ENCODE measurements around the gene NAPSA. TPM values are rescaled to one million over a fixed set of nuclear protein-coding genes. Genes with fewer than 3 reads are reported as not detected.

NAPSA gene
- total and polyA plus RNA-seq, 7 donors, result 0.55 to 2.4 (median 0.95) TPM; not detected in 2

- H3K4me3 ChIP-seq, result peak overlapping the region; percentile 5 to 46 (median 40)
- peaks cover 30 to 62% (median 56%) of the 10 kb centered on the region in 3 donors for H3K27me3 ChIP-seq
- H3K9me3 ChIP-seq, result no peaks in the 10 kb centered on the region
- peak overlapping the region; percentile 30 to 69 (median 54) for H3K27ac ChIP-seq
- TF ChIP-seq POLR2AphosphoS5 (IDR thresholded peaks at IDR 0.05), result peak; percentile 41 to 81 (median 62)
- no peak for TF ChIP-seq EP300 (IDR thresholded peaks at IDR 0.05)
- peak in 1 of 2 donors; percentile 13 for TF ChIP-seq POLR2A (IDR thresholded peaks at IDR 0.05)
- DNase-seq, result peak; percentile 74
- 13 to 14% methylated on average over 54 of the region's 54 CpGs for WGBS, 2 donors
- peaks cover 0 to 37% (median 32%) of the 10 kb centered on the region in 4 donors for H3K4me1 ChIP-seq
- intact Hi-C loops (cut with DNase I), result no loop called here
- no peaks in the 10 kb centered on the region for H3K36me3 ChIP-seq
Measured at GRCh38 chr19:50333737-50334617, 31.5 kb downstream of the NAPSA start.

DNA sequence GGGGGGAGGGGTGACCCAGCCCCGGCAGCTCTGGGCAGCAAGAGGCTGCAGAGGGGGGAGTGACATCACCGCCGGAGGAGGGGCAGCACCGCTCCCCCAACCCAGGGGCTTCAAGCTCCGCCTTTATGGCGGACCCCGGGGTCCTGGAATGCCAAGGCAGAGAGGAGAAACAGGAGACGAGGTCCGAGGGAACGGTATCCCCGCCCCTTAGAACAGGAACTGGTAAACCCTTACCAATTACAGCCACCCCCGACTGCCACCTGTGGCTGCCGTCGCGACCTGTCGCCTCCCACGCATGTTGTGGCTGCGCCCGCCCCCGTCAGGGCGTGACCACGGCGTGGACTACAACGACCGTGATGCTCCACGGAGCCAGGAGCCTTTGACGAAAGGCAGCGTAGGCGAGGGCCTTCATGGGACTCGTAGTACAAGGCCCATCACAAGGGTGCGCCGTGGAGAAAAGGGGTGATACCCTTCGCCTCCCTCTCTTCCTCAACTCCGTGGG lies 32.2 kb downstream of the NAPSA start:
- intact Hi-C loops (cut with DNase I), result no loop called here
- H3K27me3 ChIP-seq, result peaks cover 33 to 66% (median 60%) of the 10 kb centered on the region in 3 donors
- WGBS, 2 donors, result 1% methylated on average over 34 of the region's 34 CpGs
- H3K4me1 ChIP-seq, result peaks cover 0 to 37% (median 34%) of the 10 kb centered on the region in 4 donors
- peak overlapping the region; percentile 30 to 69 (median 54) for H3K27ac ChIP-seq
- TF ChIP-seq EP300 (IDR thresholded peaks at IDR 0.05) (no peak), POLR2AphosphoS5 (IDR thresholded peaks at IDR 0.05) (no peak), POLR2A (IDR thresholded peaks at IDR 0.05) (no peak)
- TF ChIP-seq, protein P1, sequence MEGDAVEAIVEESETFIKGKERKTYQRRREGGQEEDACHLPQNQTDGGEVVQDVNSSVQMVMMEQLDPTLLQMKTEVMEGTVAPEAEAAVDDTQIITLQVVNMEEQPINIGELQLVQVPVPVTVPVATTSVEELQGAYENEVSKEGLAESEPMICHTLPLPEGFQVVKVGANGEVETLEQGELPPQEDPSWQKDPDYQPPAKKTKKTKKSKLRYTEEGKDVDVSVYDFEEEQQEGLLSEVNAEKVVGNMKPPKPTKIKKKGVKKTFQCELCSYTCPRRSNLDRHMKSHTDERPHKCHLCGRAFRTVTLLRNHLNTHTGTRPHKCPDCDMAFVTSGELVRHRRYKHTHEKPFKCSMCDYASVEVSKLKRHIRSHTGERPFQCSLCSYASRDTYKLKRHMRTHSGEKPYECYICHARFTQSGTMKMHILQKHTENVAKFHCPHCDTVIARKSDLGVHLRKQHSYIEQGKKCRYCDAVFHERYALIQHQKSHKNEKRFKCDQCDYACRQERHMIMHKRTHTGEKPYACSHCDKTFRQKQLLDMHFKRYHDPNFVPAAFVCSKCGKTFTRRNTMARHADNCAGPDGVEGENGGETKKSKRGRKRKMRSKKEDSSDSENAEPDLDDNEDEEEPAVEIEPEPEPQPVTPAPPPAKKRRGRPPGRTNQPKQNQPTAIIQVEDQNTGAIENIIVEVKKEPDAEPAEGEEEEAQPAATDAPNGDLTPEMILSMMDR (IDR thresholded peaks at IDR 0.05), result no peak
- no peaks in the 10 kb centered on the region for H3K9me3 ChIP-seq
- peak; percentile 91 for DNase-seq
- peak overlapping the region; percentile 5 to 46 (median 40) for H3K4me3 ChIP-seq
- no peaks in the 10 kb centered on the region for H3K36me3 ChIP-seq

DNA sequence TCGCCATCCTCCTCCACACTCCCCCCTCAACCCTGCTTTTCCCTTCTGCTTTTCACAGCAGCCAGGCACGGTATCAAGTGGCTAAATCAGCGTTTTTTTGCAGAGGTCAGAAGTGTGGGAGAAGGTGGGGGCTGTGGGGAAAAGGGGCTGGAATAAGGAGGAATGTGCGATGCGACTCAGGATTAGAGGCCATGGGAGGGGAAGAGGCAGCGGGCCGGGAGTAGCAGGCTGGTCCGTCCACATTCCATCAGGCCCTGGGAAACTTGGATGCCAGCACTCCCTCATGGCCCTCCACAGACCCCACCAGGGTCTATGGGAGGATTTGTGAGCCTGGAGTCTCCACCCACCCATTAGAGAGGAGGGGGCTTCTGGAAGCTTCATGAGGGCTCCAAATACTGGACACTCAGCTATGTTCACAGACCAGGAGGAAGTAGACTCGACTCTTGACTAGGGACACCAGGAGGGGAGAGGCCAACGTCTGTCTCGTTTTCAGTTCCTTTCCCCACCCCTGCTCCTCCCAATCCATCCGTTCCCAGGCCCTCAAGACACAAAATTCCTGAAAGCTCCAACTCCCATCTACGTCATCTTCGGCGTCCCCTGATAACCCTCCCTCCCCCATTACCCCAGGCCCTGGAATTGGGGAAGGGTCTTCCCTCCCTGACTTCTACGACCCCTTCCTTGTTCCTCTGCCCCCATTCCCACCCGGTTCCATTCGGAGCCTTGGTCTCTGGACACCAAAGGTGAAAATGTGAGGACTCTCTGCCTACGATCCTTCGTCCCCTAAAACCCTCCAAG lies 33.0 kb downstream of the NAPSA start:
- DNase-seq, result no peak
- TF ChIP-seq EP300 (IDR thresholded peaks at IDR 0.05), result no peak
- TF ChIP-seq, protein P1 (IDR thresholded peaks at IDR 0.05), result no peak
- Histone ChIP-seq H3K9me3 (no peaks in the 10 kb centered on the region), H3K4me1 (peaks cover 0 to 37% (median 34%) of the 10 kb centered on the region in 4 donors), H3K36me3 (no peaks in the 10 kb centered on the region), H3K27me3 (peaks cover 40 to 74% (median 68%) of the 10 kb centered on the region in 3 donors), H3K4me3 (peak overlapping the region in 3 of 4 donors; percentile 37 to 46 (median 44)), H3K27ac (peak overlapping the region in 3 of 4 donors; percentile 12 to 69 (median 51))
- 8 to 9% methylated on average over 20 of the region's 20 CpGs for WGBS, 2 donors
- intact Hi-C loops (cut with DNase I), result no loop called here

GRCh38 chr19:50331994-50332243 lies 33.5 kb downstream of the NAPSA start:
- Histone ChIP-seq H3K4me3 (no peak overlapping the region), H3K4me1 (peaks cover 0 to 37% (median 34%) of the 10 kb centered on the region in 4 donors)

More at GRCh38 chr19:50331994-50332243, 33.5 kb downstream of the NAPSA start:
- intact Hi-C loops (cut with DNase I), result no loop called here
- TF ChIP-seq POLR2A (IDR thresholded peaks at IDR 0.05) (no peak), POLR2AphosphoS5 (IDR thresholded peaks at IDR 0.05) (no peak), EP300 (IDR thresholded peaks at IDR 0.05) (no peak)
- TF ChIP-seq, protein P1 (IDR thresholded peaks at IDR 0.05), result no peak
- Histone ChIP-seq H3K36me3 (no peaks in the 10 kb centered on the region), H3K27ac (no peak overlapping the region), H3K9me3 (no peaks in the 10 kb centered on the region), H3K27me3 (peaks cover 44 to 80% (median 73%) of the 10 kb centered on the region in 3 donors)
- WGBS, 2 donors, result 17% methylated on average over 2 of the region's 2 CpGs
- DNase-seq, result no peak

Measured in sigmoid colon (tissue), 7 donors.